ENCODE measurements around the gene CUL4A. TPM values are rescaled to one million over a fixed set of nuclear protein-coding genes. Genes with fewer than 3 reads are reported as not detected.
A peak's percentile ranks its signal among the peaks of the same experiment; 100 is the strongest.

Gene CUL4A
- total and polyA plus RNA-seq, 2 donors (not counting 1 experiment from before 2014, with no cell fraction given): 37.5 to 80.4 TPM

DNA sequence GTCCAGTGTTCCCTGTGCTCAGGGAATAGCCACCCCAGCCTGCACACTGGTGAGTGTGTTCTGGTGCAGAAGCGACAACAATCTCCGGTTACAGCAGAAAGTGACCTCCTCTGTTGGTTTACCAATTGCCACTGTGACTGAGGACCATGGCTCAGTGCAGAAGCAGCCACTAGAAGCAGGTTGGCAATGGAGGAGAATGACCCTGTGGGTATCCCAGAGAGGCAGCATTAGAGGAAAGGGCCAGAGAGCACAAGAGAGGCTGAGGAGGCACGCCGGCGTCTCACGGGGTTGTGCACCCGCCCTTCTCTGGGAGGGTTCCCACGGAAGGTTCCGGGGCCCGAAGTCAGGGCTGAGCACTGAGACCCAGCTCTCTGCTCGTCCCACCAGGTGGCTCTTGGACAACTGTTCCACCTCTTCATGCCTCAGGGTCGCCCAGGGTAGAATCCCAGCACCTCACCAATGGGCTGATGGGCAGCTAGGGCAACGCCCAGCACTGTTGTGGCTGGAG is 36.9 kb upstream of the CUL4A start:
- ChIA-PET POLR2A (no interaction called here), CTCF (no interaction called here)
- H4K20me1 ChIP-seq (ENCODE audit: control insufficient read depth, insufficient read depth, low read length, poor library complexity, severe bottlenecking): no peaks in the 10 kb centered on the region
- H3K4me3 Mint-ChIP-seq: no peak overlapping the region
- H3K27me3 Mint-ChIP-seq: no peaks in the 10 kb centered on the region
- no peak overlapping the region for H3K4me2 ChIP-seq (replicated peaks; ENCODE audit: low read depth, low read length, poor library complexity, severe bottlenecking)
- H3K9me3 ChIP-seq (ENCODE audit: control extremely low read depth in 1 of 3, control insufficient read depth in 2 of 3, insufficient read depth in 1 of 3, low read length in 2 of 3): peaks cover 0 to 11% (median 0%) of the 10 kb centered on the region in 3 donors
- intact Hi-C loops (cut with micrococcal nuclease): no loop called here
- H3K4me1 ChIP-seq (ENCODE audit: control insufficient read depth in 2 of 2, insufficient read depth in 2 of 2, low read length in 2 of 2): peaks cover 0 to 5% of the 10 kb centered on the region in 2 donors
- H3K27ac Mint-ChIP-seq: no peak overlapping the region
- WGBS (ENCODE audit: insufficient coverage): 97% methylated on average over 11 of the region's 13 CpGs
- H3K36me3 ChIP-seq (replicated peaks in 1 of 2; ENCODE audit: control extremely low read depth in 1 of 2, control insufficient read depth in 1 of 2, extremely low read depth in 1 of 2, insufficient read depth in 2 of 2, low read length in 1 of 2): peaks cover 0 to 25% of the 10 kb centered on the region in 2 experiments
- H3K27me3 ChIP-seq (replicated peaks in 1 of 4; ENCODE audit: control extremely low read depth in 1 of 4, control insufficient read depth in 3 of 4, insufficient read depth in 4 of 4, low read length in 3 of 4): no peaks in the 10 kb centered on the region
- H3K4me3 ChIP-seq (ENCODE audit: control extremely low read depth in 1 of 5, extremely low read depth in 1 of 5, insufficient read depth in 1 of 5, low read depth in 2 of 5, low read length in 4 of 5): no peak overlapping the region
- no peak overlapping the region for H3K27ac ChIP-seq (ENCODE audit: low read length in 2 of 2)
- peaks cover 3% of the 10 kb centered on the region for H3K9me3 Mint-ChIP-seq (ENCODE audit: insufficient read depth)
- H3K4me1 Mint-ChIP-seq: peaks cover 10% of the 10 kb centered on the region
- H2AFZ ChIP-seq (ENCODE audit: insufficient read depth, low read depth, low read length, poor library complexity, severe bottlenecking): no peak overlapping the region
- no peak overlapping the region for H3K9ac ChIP-seq (ENCODE audit: low read length)
- no peaks in the 10 kb centered on the region for H3K79me2 ChIP-seq (ENCODE audit: control insufficient read depth, insufficient read depth, low read length)
- TF ChIP-seq, protein P1, sequence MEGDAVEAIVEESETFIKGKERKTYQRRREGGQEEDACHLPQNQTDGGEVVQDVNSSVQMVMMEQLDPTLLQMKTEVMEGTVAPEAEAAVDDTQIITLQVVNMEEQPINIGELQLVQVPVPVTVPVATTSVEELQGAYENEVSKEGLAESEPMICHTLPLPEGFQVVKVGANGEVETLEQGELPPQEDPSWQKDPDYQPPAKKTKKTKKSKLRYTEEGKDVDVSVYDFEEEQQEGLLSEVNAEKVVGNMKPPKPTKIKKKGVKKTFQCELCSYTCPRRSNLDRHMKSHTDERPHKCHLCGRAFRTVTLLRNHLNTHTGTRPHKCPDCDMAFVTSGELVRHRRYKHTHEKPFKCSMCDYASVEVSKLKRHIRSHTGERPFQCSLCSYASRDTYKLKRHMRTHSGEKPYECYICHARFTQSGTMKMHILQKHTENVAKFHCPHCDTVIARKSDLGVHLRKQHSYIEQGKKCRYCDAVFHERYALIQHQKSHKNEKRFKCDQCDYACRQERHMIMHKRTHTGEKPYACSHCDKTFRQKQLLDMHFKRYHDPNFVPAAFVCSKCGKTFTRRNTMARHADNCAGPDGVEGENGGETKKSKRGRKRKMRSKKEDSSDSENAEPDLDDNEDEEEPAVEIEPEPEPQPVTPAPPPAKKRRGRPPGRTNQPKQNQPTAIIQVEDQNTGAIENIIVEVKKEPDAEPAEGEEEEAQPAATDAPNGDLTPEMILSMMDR (IDR thresholded peaks at IDR 0.05): no peak
- TF ChIP-seq EZH2 (IDR thresholded peaks at IDR 0.05; ENCODE audit: borderline replicate concordance, insufficient read depth, low read depth, low read length, poor library complexity, severe bottlenecking): no peak
- ATAC-seq (ENCODE audit: low read depth) (no peak), DNase-seq (no peak)

GRCh38 chr13:113176280-113176679 is 33.1 kb upstream of the CUL4A start:
- DNase-seq: peak; percentile 54
- H4K20me1 ChIP-seq (ENCODE audit: control insufficient read depth, insufficient read depth, low read length, poor library complexity, severe bottlenecking): no peaks in the 10 kb centered on the region
- no peak overlapping the region for H3K4me3 ChIP-seq (ENCODE audit: control extremely low read depth in 1 of 5, extremely low read depth in 1 of 5, insufficient read depth in 1 of 5, low read depth in 2 of 5, low read length in 4 of 5)
- peaks cover 0 to 8% (median 0%) of the 10 kb centered on the region in 3 donors for H3K9me3 ChIP-seq (ENCODE audit: control extremely low read depth in 1 of 3, control insufficient read depth in 2 of 3, insufficient read depth in 1 of 3, low read length in 2 of 3)
- intact Hi-C loops (cut with micrococcal nuclease): no loop called here
- H3K27ac Mint-ChIP-seq: peak overlapping the region; percentile 86
- ChIA-PET CTCF (no interaction called here), POLR2A (no interaction called here)
- H3K4me1 Mint-ChIP-seq: peaks cover 7% of the 10 kb centered on the region
- no peaks in the 10 kb centered on the region for H3K27me3 ChIP-seq (replicated peaks in 1 of 4; ENCODE audit: control extremely low read depth in 1 of 4, control insufficient read depth in 3 of 4, insufficient read depth in 4 of 4, low read length in 3 of 4)
- H3K36me3 ChIP-seq (replicated peaks in 1 of 2; ENCODE audit: control extremely low read depth in 1 of 2, control insufficient read depth in 1 of 2, extremely low read depth in 1 of 2, insufficient read depth in 2 of 2, low read length in 1 of 2): peaks cover 0 to 58% of the 10 kb centered on the region in 2 experiments
- 62% methylated on average over 2 of the region's 5 CpGs for WGBS (ENCODE audit: insufficient coverage)
- H3K4me2 ChIP-seq (replicated peaks; ENCODE audit: low read depth, low read length, poor library complexity, severe bottlenecking): no peak overlapping the region
- H2AFZ ChIP-seq (ENCODE audit: insufficient read depth, low read depth, low read length, poor library complexity, severe bottlenecking): no peak overlapping the region
- no peak for TF ChIP-seq EZH2 (IDR thresholded peaks at IDR 0.05; ENCODE audit: borderline replicate concordance, insufficient read depth, low read depth, low read length, poor library complexity, severe bottlenecking)
- TF ChIP-seq, protein P1 (IDR thresholded peaks at IDR 0.05): no peak
- H3K27ac ChIP-seq (ENCODE audit: low read length in 2 of 2): peak overlapping the region in 1 of 2 donors; percentile 48
- H3K79me2 ChIP-seq (ENCODE audit: control insufficient read depth, insufficient read depth, low read length): no peaks in the 10 kb centered on the region
- H3K27me3 Mint-ChIP-seq: no peaks in the 10 kb centered on the region
- H3K9ac ChIP-seq (ENCODE audit: low read length): no peak overlapping the region
- H3K4me1 ChIP-seq (ENCODE audit: control insufficient read depth in 2 of 2, insufficient read depth in 2 of 2, low read length in 2 of 2): peaks cover 0 to 4% of the 10 kb centered on the region in 2 donors
- peak overlapping the region; percentile 26 for H3K4me3 Mint-ChIP-seq
- no peak for ATAC-seq (ENCODE audit: low read depth)
- peaks cover 3% of the 10 kb centered on the region for H3K9me3 Mint-ChIP-seq (ENCODE audit: insufficient read depth)
